ENCODE data around the gene ACKR2. TPM values are rescaled to one million over a fixed set of nuclear protein-coding genes. Genes with fewer than 3 reads are reported as not detected.

The ACKR2 gene
- polyA plus RNA-seq, 1 donor (not counting 4 experiments of a cell fraction or from before 2014, with no cell fraction given): 0.22 TPM

GRCh38 chr3:42867138-42867537 lies 57.9 kb downstream of the ACKR2 start:
- Histone ChIP-seq H3K36me3 (ENCODE audit: control insufficient read depth in 2 of 2, extremely low read depth in 1 of 2, insufficient read depth in 2 of 2, low read length in 2 of 2) (no peaks in the 10 kb centered on the region), H3K4me2 (ENCODE audit: control insufficient read depth, extremely low read depth, insufficient read depth, low read depth, low read length) (no peak overlapping the region), H3K9me3 (ENCODE audit: control insufficient read depth, low read depth, low read length) (no peaks in the 10 kb centered on the region), H2AFZ (ENCODE audit: control insufficient read depth, low read length) (no peak overlapping the region), H4K20me1 (ENCODE audit: control insufficient read depth, extremely low read depth, insufficient read depth, low read length) (no peaks in the 10 kb centered on the region), H3K27me3 (ENCODE audit: control insufficient read depth, extremely low read depth, insufficient read depth, low read length) (peaks cover 20% of the 10 kb centered on the region), H3K4me3 (ENCODE audit: control insufficient read depth in 2 of 3, extremely low read depth in 1 of 3, insufficient read depth in 2 of 3, low read depth in 1 of 3, low read length in 3 of 3) (no peak overlapping the region), H3K9ac (ENCODE audit: control insufficient read depth, extremely low read depth, insufficient read depth, low read length) (no peak overlapping the region), H3K27ac (ENCODE audit: control insufficient read depth, insufficient read depth, low read length) (no peak overlapping the region), H3K4me1 (ENCODE audit: control insufficient read depth, extremely low read depth, insufficient read depth, low read length) (no peaks in the 10 kb centered on the region), H3K9me1 (ENCODE audit: control insufficient read depth, extremely low read depth, insufficient read depth, low read length) (no peaks in the 10 kb centered on the region), H3K79me2 (ENCODE audit: control insufficient read depth, insufficient read depth, low read length) (no peaks in the 10 kb centered on the region)
- TF ChIP-seq EZH2 (IDR thresholded peaks at IDR 0.05; ENCODE audit: low read length): no peak
- TF ChIP-seq, protein P1, sequence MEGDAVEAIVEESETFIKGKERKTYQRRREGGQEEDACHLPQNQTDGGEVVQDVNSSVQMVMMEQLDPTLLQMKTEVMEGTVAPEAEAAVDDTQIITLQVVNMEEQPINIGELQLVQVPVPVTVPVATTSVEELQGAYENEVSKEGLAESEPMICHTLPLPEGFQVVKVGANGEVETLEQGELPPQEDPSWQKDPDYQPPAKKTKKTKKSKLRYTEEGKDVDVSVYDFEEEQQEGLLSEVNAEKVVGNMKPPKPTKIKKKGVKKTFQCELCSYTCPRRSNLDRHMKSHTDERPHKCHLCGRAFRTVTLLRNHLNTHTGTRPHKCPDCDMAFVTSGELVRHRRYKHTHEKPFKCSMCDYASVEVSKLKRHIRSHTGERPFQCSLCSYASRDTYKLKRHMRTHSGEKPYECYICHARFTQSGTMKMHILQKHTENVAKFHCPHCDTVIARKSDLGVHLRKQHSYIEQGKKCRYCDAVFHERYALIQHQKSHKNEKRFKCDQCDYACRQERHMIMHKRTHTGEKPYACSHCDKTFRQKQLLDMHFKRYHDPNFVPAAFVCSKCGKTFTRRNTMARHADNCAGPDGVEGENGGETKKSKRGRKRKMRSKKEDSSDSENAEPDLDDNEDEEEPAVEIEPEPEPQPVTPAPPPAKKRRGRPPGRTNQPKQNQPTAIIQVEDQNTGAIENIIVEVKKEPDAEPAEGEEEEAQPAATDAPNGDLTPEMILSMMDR (optimal IDR thresholded peaks at IDR 0.05 in 1 of 3, IDR thresholded peaks at IDR 0.05 in 1 of 3, conservative IDR thresholded peaks at IDR 0.05 in 1 of 3; ENCODE audit: extremely low read depth in 1 of 3, insufficient read depth in 2 of 3, low read length in 3 of 3): no peak
- dilution Hi-C loops (cut with MboI; ENCODE audit: extremely low pct_ligation_motif_present, low sequenced_read_pairs): no loop called here
- FAIRE-seq (no peak), DNase-seq (ENCODE audit: low read depth, low spot score) (no peak)

DNA sequence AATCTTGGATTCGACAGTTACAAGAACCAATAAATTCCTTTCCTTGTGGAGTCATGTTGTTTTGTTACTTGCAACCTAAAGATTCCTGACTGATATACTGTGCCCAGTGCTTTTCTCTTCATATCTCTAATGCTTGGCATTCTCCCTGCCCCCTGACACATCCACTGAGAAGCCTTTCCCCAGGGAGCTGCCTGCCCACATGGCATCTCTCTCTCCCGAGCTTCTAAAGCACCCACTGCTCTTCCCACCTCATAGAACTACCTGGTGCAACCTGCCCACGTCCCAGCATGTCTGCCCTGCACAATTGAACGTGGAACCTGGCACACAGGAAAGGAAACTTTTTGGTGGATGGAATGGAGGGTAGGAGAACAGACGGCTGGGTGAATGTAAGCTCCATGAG lies 59.6 kb downstream of the ACKR2 start:
- no peak overlapping the region for H2AFZ ChIP-seq (ENCODE audit: control insufficient read depth, low read length)
- FAIRE-seq (no peak), DNase-seq (ENCODE audit: low read depth, low spot score) (no peak)
- dilution Hi-C loops (cut with MboI; ENCODE audit: extremely low pct_ligation_motif_present, low sequenced_read_pairs): no loop called here
- no peaks in the 10 kb centered on the region for H3K4me1 ChIP-seq (ENCODE audit: control insufficient read depth, extremely low read depth, insufficient read depth, low read length)
- peaks cover 20% of the 10 kb centered on the region for H3K27me3 ChIP-seq (ENCODE audit: control insufficient read depth, extremely low read depth, insufficient read depth, low read length)
- no peaks in the 10 kb centered on the region for H4K20me1 ChIP-seq (ENCODE audit: control insufficient read depth, extremely low read depth, insufficient read depth, low read length)
- no peaks in the 10 kb centered on the region for H3K79me2 ChIP-seq (ENCODE audit: control insufficient read depth, insufficient read depth, low read length)
- H3K9ac ChIP-seq (ENCODE audit: control insufficient read depth, extremely low read depth, insufficient read depth, low read length): no peak overlapping the region
- no peak overlapping the region for H3K4me2 ChIP-seq (ENCODE audit: control insufficient read depth, extremely low read depth, insufficient read depth, low read depth, low read length)
- H3K27ac ChIP-seq (ENCODE audit: control insufficient read depth, insufficient read depth, low read length): no peak overlapping the region
- no peaks in the 10 kb centered on the region for H3K9me3 ChIP-seq (ENCODE audit: control insufficient read depth, low read depth, low read length)
- no peaks in the 10 kb centered on the region for H3K36me3 ChIP-seq (ENCODE audit: control insufficient read depth in 2 of 2, extremely low read depth in 1 of 2, insufficient read depth in 2 of 2, low read length in 2 of 2)
- no peaks in the 10 kb centered on the region for H3K9me1 ChIP-seq (ENCODE audit: control insufficient read depth, extremely low read depth, insufficient read depth, low read length)
- H3K4me3 ChIP-seq (ENCODE audit: control insufficient read depth in 2 of 3, extremely low read depth in 1 of 3, insufficient read depth in 2 of 3, low read depth in 1 of 3, low read length in 3 of 3): no peak overlapping the region
- no peak for TF ChIP-seq EZH2 (IDR thresholded peaks at IDR 0.05; ENCODE audit: low read length)
- TF ChIP-seq, protein P1 (optimal IDR thresholded peaks at IDR 0.05 in 1 of 3, IDR thresholded peaks at IDR 0.05 in 1 of 3, conservative IDR thresholded peaks at IDR 0.05 in 1 of 3; ENCODE audit: extremely low read depth in 1 of 3, insufficient read depth in 2 of 3, low read length in 3 of 3): no peak

All from keratinocyte (primary cell).